ENCODE results near the gene MORN3. TPM values are rescaled to one million over a fixed set of nuclear protein-coding genes. Genes with fewer than 3 reads are reported as not detected.

The MORN3 gene
- total RNA-seq, 1 donor from 2014 or later = 0.20 TPM

DNA sequence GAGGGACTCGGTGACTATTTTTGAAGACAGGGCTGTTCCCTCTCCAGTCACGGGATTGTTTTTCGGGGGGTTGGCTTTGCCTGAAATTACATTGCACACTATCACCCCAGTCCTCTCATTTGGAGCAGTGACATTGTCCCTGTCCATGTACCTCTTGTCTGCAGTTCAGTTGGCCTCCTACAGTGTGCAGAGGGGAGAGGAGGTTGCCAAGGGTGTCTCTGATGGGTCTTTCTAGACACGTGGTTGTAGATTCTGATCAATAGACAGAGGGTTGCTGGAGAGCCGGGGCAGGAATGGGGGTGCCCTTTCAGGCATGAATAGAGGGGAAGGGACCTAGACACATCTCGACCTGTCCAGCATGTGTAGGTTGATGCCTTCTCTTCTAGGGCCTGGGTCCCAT is 44.3 kb upstream of the MORN3 start:
- CTCF ChIA-PET = no interaction called here
- Mint-ChIP-seq H3K4me3 (peak overlapping the region; percentile 97), H3K9me3 (no peaks in the 10 kb centered on the region), H3K27me3 (no peaks in the 10 kb centered on the region), H3K36me3 (ENCODE audit: low read depth) (peaks cover 7% of the 10 kb centered on the region), H3K4me1 (peaks cover 29% of the 10 kb centered on the region), H3K27ac (no peak overlapping the region)
- DNase-seq (no peak), ATAC-seq (ENCODE audit: low read depth) (no peak)
- POLR2A ChIA-PET = interaction anchor here (0.6 to 1.0 kb wide), 3 partner anchors 94 to 512 kb away, joined by 3 to 6 read pairs (median 3); partner anchors contain the start of gene DIABLO
- TF ChIP-seq, protein P1, sequence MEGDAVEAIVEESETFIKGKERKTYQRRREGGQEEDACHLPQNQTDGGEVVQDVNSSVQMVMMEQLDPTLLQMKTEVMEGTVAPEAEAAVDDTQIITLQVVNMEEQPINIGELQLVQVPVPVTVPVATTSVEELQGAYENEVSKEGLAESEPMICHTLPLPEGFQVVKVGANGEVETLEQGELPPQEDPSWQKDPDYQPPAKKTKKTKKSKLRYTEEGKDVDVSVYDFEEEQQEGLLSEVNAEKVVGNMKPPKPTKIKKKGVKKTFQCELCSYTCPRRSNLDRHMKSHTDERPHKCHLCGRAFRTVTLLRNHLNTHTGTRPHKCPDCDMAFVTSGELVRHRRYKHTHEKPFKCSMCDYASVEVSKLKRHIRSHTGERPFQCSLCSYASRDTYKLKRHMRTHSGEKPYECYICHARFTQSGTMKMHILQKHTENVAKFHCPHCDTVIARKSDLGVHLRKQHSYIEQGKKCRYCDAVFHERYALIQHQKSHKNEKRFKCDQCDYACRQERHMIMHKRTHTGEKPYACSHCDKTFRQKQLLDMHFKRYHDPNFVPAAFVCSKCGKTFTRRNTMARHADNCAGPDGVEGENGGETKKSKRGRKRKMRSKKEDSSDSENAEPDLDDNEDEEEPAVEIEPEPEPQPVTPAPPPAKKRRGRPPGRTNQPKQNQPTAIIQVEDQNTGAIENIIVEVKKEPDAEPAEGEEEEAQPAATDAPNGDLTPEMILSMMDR (IDR thresholded peaks at IDR 0.05) = no peak
- intact Hi-C loops (cut with micrococcal nuclease) = loop anchor here (1.0 kb wide), 1 partner anchor 60 kb away; no protein-coding TSS in a partner anchor

- ChIA-PET POLR2A (interaction anchor here (0.6 to 2.0 kb wide), 10 partner anchors 26 to 513 kb away, joined by 3 to 12 read pairs (median 6); partner anchors contain the start of genes DIABLO, PSMD9 and RHOF), CTCF (interaction anchor here (2.0 to 2.2 kb wide), 2 partner anchors 10 to 81 kb away, joined by 5 to 21 read pairs; partner anchors contain the start of gene RHOF)
- Mint-ChIP-seq H3K27me3 (no peaks in the 10 kb centered on the region), H3K4me1 (peaks cover 31% of the 10 kb centered on the region), H3K9me3 (no peaks in the 10 kb centered on the region), H3K36me3 (ENCODE audit: low read depth) (peaks cover 7% of the 10 kb centered on the region), H3K4me3 (peak overlapping the region; percentile 97), H3K27ac (no peak overlapping the region)
- intact Hi-C loops (cut with micrococcal nuclease) = loop anchor here (1.0 kb wide), 1 partner anchor 60 kb away; no protein-coding TSS in a partner anchor
- ATAC-seq (ENCODE audit: low read depth) = no peak
- TF ChIP-seq, protein P1 (IDR thresholded peaks at IDR 0.05) = no peak
- no peak for DNase-seq
Measured at GRCh38 chr12:121713257-121713777, 43.9 kb upstream of the MORN3 start.

DNA sequence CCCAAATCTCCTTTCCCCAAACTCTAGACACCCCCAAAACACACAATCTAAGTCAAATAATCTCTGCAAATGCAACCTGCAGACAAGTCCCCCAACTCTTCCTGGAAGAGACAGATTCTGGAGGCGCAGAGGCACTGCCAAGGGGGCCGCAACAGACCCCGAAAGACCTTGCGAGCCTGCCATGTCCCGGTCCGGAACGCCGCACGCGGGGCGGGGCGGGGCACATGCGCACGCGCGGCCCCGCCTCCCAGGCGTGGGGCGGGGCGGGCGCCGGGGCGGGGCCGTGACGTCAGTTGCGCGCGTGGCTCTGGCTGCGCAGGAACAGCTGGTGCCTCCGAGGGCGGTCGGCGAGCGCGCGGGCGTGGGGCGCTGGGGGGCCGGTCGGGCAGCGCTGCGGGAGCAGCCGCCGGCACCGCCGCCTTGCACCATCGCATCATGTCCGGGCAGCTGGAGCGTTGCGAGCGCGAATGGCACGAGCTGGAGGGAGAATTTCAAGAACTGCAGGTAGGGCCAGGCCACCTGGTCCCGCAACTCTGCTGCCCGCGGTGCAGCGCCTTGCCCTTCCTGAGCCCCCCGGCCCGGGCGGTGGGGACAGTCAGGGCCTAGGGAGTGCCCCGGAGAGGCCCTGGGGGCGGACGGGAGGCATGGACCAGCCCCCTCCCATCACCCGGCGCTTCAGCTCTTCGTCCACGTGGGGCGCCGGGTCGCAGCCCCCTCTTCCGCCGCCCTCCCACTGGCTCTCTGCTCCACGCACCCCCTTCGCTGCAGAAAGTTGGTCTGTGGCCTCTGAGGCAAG is 43.2 kb upstream of the MORN3 start, which contains the start of gene TMEM120B:
Gene TMEM120B (plus strand): TSS at position 292 of the 796 bp plus-strand sequence. CDS start 144 bp downstream, at position 436.
- H3K9me3 Mint-ChIP-seq = no peaks in the 10 kb centered on the region
- peak within 1 kb of the TSS; percentile 90 for H3K27ac Mint-ChIP-seq
- DNase-seq (peak; percentile 86), ATAC-seq (ENCODE audit: low read depth) (peak; percentile 94)
- ChIA-PET POLR2A (interaction anchor here (0.6 to 2.0 kb wide), 12 partner anchors 25 to 514 kb away, joined by 3 to 12 read pairs (median 5); partner anchors contain the start of genes DIABLO, PSMD9 and RHOF), CTCF (interaction anchor here (1.4 to 2.2 kb wide), 3 partner anchors 10 to 82 kb away, joined by 3 to 21 read pairs (median 5); partner anchors contain the start of gene RHOF)
- no peaks in the 10 kb centered on the region for H3K27me3 Mint-ChIP-seq
- peaks cover 7% of the 10 kb centered on the region for H3K36me3 Mint-ChIP-seq (ENCODE audit: low read depth)
- TF ChIP-seq, protein P1 (IDR thresholded peaks at IDR 0.05) = no peak
- intact Hi-C loops (cut with micrococcal nuclease) = loop anchor here (1.0 kb wide), 6 partner anchors 25 to 176 kb away; partner anchors contain the start of gene PSMD9
- H3K4me3 Mint-ChIP-seq = peak within 1 kb of the TSS; percentile 97
- peaks cover 32% of the 10 kb centered on the region for H3K4me1 Mint-ChIP-seq

DNA sequence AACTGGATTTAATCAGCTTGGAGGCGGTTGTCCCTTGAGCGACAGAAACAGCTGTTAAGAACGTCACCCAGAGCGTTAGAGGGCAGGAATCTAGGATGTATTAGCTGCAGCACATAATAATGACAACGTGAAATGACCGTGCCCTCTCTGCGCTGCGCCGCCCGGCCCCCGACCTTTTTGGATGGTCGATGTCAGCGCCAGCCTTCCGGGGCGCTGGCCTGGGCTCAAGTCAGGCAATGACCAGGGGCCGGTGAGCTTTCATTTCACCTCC is 42.7 kb upstream of the MORN3 start:
- intact Hi-C loops (cut with micrococcal nuclease) = loop anchor here (1.0 kb wide), 5 partner anchors 25 to 176 kb away; partner anchors contain the start of gene PSMD9
- TF ChIP-seq, protein P1 (IDR thresholded peaks at IDR 0.05) = no peak
- Mint-ChIP-seq H3K27me3 (no peaks in the 10 kb centered on the region), H3K9me3 (no peaks in the 10 kb centered on the region), H3K27ac (peak overlapping the region; percentile 90), H3K36me3 (ENCODE audit: low read depth) (peaks cover 7% of the 10 kb centered on the region), H3K4me1 (peaks cover 32% of the 10 kb centered on the region), H3K4me3 (peak overlapping the region; percentile 97)
- ATAC-seq (ENCODE audit: low read depth) = peak; percentile 19
- ChIA-PET POLR2A (interaction anchor here (0.6 to 2.0 kb wide), 10 partner anchors 25 to 243 kb away, joined by 4 to 12 read pairs (median 6); partner anchors contain the start of genes PSMD9 and RHOF), CTCF (interaction anchor here (1.4 to 2.2 kb wide), 3 partner anchors 11 to 82 kb away, joined by 3 to 21 read pairs (median 5); partner anchors contain the start of gene RHOF)
- DNase-seq = no peak

Measured in activated B cell treated with CpG ODN at 0.5 μM for 24 hours (primary cell).